HG03439 (cell line): ENCODE results near the gene ETV6.
"Not testable (repeated sequence)": the region's sequence is repeated elsewhere in the genome, so short reads cannot be mapped to it uniquely, and the experiment has no call there.

ENCODE experiments used
- ATAC-seq: cut with Tn5 transposase; IDR thresholded peaks from one replicate; pipeline ENCODE4 v1.9.1; 2021; ENCODE audit warnings: mild to moderate bottlenecking, moderate library complexity; ENCODE audit not compliant: unreplicated experiment

ETV6 gene

GRCh38 chr12:11666131-11667050 is 16.9 kb downstream of the ETV6 start:
- no peak for ATAC-seq

GRCh38 chr12:11667171-11667570 is 17.7 kb downstream of the ETV6 start:
- ATAC-seq = no peak

- no peak for ATAC-seq
These were observed 19.1 kb downstream of the ETV6 start for GRCh38 chr12:11668611-11669010.

GRCh38 chr12:11669348-11669747 is 19.9 kb downstream of the ETV6 start:
- ATAC-seq = no peak

GRCh38 chr12:11672256-11673191 is 23.1 kb downstream of the ETV6 start:
- no peak for ATAC-seq

GRCh38 chr12:11673666-11674461 is 24.4 kb downstream of the ETV6 start:
- ATAC-seq = no peak

GRCh38 chr12:11674894-11675390 is 25.5 kb downstream of the ETV6 start:
- no peak for ATAC-seq

- ATAC-seq = no peak
These were observed 26.6 kb downstream of the ETV6 start for GRCh38 chr12:11676052-11676451.

GRCh38 chr12:11677093-11677492 is 27.6 kb downstream of the ETV6 start:
- no peak for ATAC-seq

GRCh38 chr12:11677752-11678151 is 28.3 kb downstream of the ETV6 start:
- ATAC-seq = no peak

GRCh38 chr12:11678781-11679180 is 29.3 kb downstream of the ETV6 start:
- no peak for ATAC-seq

GRCh38 chr12:11681207-11681606 is 31.7 kb downstream of the ETV6 start:
- ATAC-seq = no peak

- not testable (repeated sequence) for ATAC-seq
These were observed 32.2 kb downstream of the ETV6 start for GRCh38 chr12:11681695-11682094.

- no peak for ATAC-seq
These were observed 34.9 kb downstream of the ETV6 start for GRCh38 chr12:11684393-11684792.

- no peak for ATAC-seq
These were observed 35.3 kb downstream of the ETV6 start for GRCh38 chr12:11684811-11685210.

- no peak for ATAC-seq
These were observed 35.8 kb downstream of the ETV6 start for GRCh38 chr12:11685316-11685715.

GRCh38 chr12:11685716-11686115 is 36.2 kb downstream of the ETV6 start:
- ATAC-seq = no peak

GRCh38 chr12:11686120-11686519 is 36.6 kb downstream of the ETV6 start:
- ATAC-seq = no peak

- no peak for ATAC-seq
These were observed 38.1 kb downstream of the ETV6 start for GRCh38 chr12:11687528-11687927.

- ATAC-seq = no peak
These were observed 38.9 kb downstream of the ETV6 start for GRCh38 chr12:11688379-11688778.

- ATAC-seq = no peak
These were observed 39.4 kb downstream of the ETV6 start for GRCh38 chr12:11688831-11689230.
